Measurements from ENCODE around the gene TBCB.

TBCB gene

DNA sequence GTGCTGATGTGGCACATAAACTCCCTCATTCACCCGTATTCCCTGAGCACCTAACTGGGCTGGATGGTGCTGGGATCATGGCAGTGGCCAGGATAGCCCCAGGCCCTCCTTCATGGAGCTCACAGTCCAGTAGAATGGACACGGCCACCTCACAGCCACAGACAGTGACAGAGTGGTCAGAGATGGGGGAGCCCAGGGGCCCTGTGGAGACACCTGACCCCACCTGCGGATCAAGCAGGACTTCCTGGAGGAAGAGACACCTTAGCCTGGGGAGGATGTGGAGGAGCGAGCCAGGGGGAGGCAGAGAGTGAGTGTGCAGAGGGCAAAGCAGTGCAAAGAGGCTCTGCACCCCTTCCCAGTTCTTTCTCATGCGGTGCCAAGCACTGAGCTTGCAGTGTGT lies 25.4 kb upstream of the TBCB start:
- ATAC-seq (replicated peaks; ENCODE audit: extremely low read depth, poor library complexity, severe bottlenecking) (no peak), DNase-seq (ENCODE audit: low spot score in 2 of 2) (no peak)
- Mint-ChIP-seq H3K4me3 (no peak overlapping the region), H3K36me3 (ENCODE audit: insufficient read depth) (peaks cover 4% of the 10 kb centered on the region), H3K27me3 (no peaks in the 10 kb centered on the region), H3K9me3 (no peaks in the 10 kb centered on the region), H3K27ac (ENCODE audit: low read depth) (no peak overlapping the region), H3K4me1 (no peaks in the 10 kb centered on the region)

DNA sequence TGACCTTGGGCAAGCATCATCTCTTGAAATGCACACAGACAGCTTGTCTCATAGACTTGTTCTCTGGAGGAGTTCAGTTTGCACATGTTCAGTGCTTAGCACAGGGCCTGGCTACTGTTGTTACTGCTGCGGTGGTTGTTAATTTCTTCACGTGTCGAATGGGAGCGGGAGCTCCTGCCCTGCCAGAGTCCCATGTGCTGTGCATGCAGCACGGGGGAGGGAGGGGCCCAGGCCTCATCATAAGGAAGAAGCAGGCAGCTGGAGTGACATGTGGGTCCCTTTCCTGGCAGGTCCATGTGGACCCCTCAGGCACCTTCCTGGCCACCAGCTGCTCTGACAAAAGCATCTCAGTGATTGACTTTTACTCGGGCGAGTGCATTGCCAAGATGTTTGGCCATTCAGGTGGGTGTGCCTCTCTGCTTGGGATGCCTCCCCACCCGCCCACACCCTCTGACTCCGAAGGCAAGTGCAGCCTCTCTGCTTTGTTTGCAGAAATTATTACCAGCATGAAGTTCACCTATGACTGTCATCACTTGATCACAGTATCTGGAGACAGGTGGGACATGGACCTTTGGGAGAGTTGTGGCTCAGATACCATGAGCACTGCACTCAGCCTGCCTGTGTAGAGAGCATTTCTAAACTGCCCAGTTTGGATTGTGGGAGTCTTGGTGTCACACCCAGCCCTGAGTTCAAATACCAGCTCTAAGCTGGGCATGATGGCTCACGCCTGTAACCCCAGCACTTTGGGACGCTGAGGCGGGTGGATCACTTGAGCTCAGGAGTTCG lies 24.2 kb upstream of the TBCB start:
- Mint-ChIP-seq H3K27ac (ENCODE audit: low read depth) (no peak overlapping the region), H3K4me3 (no peak overlapping the region), H3K27me3 (no peaks in the 10 kb centered on the region), H3K9me3 (no peaks in the 10 kb centered on the region), H3K36me3 (ENCODE audit: insufficient read depth) (peaks cover 4% of the 10 kb centered on the region), H3K4me1 (no peaks in the 10 kb centered on the region)
- no peak for DNase-seq (ENCODE audit: low spot score in 2 of 2)
- no peak for ATAC-seq (replicated peaks; ENCODE audit: extremely low read depth, poor library complexity, severe bottlenecking)

DNA sequence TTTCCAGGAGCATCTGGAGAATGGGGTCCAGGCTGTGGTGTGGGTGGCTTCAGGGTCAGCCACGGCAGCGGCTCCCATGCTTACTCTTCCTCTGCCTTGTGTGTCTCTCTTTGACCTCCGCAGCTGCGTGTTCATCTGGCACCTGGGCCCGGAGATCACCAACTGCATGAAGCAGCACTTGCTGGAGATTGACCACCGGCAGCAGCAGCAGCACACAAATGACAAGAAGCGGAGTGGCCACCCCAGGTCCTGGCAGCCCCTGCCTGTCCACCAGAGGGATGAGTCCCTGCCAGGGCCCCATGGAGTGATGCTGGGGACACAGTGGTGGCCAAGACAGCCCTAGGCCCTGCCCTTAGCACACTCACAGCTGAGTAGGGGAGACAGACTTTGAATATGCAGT lies 22.7 kb upstream of the TBCB start:
- Mint-ChIP-seq H3K4me3 (no peak overlapping the region), H3K27me3 (no peaks in the 10 kb centered on the region), H3K9me3 (no peaks in the 10 kb centered on the region), H3K36me3 (ENCODE audit: insufficient read depth) (peaks cover 4% of the 10 kb centered on the region), H3K27ac (ENCODE audit: low read depth) (no peak overlapping the region), H3K4me1 (no peaks in the 10 kb centered on the region)
- DNase-seq (ENCODE audit: low spot score in 2 of 2) (no peak), ATAC-seq (replicated peaks; ENCODE audit: extremely low read depth, poor library complexity, severe bottlenecking) (no peak)

DNA sequence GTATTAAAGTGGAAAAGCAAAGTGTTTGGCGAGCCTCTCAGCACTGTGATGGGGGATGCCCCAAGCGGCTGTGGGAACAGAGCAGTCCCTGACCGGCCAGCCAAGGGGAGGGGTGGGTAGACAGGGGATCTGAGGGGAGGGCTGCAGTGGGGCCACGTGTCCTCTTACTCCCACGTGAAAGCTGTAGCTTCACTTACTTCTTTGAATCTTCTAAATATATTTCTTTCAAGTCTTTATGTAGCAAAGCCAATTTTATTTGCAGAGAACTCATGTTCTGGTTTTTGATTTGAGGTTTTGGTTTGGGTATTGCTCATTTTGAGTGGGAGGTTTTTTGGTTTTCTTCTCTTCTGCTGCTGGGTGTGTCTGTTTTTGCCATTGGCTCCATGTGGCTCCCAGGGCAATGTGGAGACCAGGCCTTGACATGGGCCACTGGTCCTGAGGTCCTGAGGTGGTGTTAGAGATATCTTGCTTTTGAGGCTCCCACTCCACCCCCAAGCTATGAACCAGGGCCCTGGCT lies 22.1 kb upstream of the TBCB start:
- Mint-ChIP-seq H3K27me3 (no peaks in the 10 kb centered on the region), H3K27ac (ENCODE audit: low read depth) (no peak overlapping the region), H3K9me3 (no peaks in the 10 kb centered on the region), H3K4me1 (no peaks in the 10 kb centered on the region), H3K4me3 (no peak overlapping the region), H3K36me3 (ENCODE audit: insufficient read depth) (peaks cover 4% of the 10 kb centered on the region)
- ATAC-seq (replicated peaks; ENCODE audit: extremely low read depth, poor library complexity, severe bottlenecking) (no peak), DNase-seq (ENCODE audit: low spot score in 2 of 2) (no peak)

DNA sequence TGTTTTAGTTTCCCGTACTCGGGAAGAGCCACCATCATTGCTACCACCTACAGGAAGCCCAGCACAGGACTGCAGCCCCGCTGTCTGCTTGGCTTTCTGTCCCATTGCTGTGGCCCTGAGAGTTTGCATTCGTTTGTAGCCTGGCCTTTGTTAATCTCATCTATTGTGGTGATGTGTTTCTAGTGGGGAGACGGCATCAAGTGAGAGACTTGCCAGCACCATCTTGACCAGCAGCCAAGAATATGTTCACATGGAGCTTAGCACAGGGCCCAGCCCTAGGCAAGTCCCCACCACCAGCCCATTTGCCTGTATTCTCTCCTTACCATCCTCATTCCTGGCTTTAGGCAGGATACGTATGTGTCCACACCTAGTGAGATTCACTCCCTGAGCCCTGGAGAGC lies 21.6 kb upstream of the TBCB start:
- no peaks in the 10 kb centered on the region for H3K4me1 Mint-ChIP-seq
- no peak for ATAC-seq (replicated peaks; ENCODE audit: extremely low read depth, poor library complexity, severe bottlenecking)
- no peak for DNase-seq (ENCODE audit: low spot score in 2 of 2)
- H3K9me3 Mint-ChIP-seq, result no peaks in the 10 kb centered on the region
- H3K27me3 Mint-ChIP-seq, result no peaks in the 10 kb centered on the region
- peaks cover 4% of the 10 kb centered on the region for H3K36me3 Mint-ChIP-seq (ENCODE audit: insufficient read depth)
- no peak overlapping the region for H3K4me3 Mint-ChIP-seq
- no peak overlapping the region for H3K27ac Mint-ChIP-seq (ENCODE audit: low read depth)

DNA sequence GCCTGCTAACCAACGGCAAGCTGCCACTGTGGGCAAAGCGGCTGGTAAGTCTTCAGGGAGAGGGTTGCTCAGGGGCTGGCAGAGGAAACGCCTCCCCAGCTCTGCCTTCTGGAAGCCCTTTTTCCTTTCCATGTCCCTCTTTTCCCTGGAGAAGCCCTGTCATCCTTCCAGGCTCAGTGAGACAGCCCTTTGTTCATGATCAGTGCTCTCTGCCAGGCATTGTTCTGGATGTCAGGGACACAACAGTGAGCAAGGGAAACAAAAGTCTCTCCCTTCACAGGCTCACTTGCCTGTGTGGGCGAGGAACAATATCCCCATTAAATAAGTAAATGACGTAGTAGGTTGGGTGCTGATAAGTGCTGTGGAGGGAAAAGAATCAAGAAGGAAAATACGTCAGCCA lies 18.2 kb upstream of the TBCB start:
- H3K27ac Mint-ChIP-seq (ENCODE audit: low read depth), result no peak overlapping the region
- no peak for DNase-seq (ENCODE audit: low spot score in 2 of 2)
- H3K27me3 Mint-ChIP-seq, result no peaks in the 10 kb centered on the region
- no peaks in the 10 kb centered on the region for H3K4me1 Mint-ChIP-seq
- no peaks in the 10 kb centered on the region for H3K9me3 Mint-ChIP-seq
- no peak for ATAC-seq (replicated peaks; ENCODE audit: extremely low read depth, poor library complexity, severe bottlenecking)
- H3K36me3 Mint-ChIP-seq (ENCODE audit: insufficient read depth), result peaks cover 4% of the 10 kb centered on the region
- H3K4me3 Mint-ChIP-seq, result no peak overlapping the region

DNA sequence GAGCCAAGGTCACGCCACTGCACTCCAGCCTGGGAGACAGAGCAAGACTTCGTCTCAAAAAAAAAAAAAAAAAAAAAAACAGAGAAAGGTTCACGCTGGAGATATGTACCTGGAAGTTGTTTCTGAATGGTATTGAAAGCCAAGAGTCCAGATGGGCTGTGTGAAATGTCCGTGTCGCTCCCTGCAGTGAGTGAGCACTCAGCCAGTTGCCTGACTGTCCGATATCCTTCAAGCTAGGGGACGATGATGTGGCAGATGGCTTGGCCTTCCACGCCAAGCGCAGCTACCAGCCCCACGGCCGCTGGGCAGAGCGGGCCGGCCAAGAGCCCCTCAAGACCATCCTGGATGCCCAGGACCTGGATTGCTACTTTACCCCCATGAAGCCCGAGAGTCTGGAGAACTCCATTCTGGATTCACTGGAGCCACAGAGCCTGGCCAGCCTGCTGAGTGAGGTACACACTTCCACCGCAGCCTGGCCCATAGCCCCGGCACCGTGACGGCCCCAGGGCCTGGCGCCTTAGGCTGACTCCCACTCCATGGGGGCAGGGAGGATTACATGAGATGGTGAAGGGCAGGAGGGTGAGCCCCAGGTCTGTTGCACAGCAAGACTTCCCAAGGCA lies 16.0 kb upstream of the TBCB start:
- ATAC-seq (replicated peaks; ENCODE audit: extremely low read depth, poor library complexity, severe bottlenecking) (no peak), DNase-seq (ENCODE audit: low spot score in 2 of 2) (no peak)
- H3K9me3 Mint-ChIP-seq, result no peaks in the 10 kb centered on the region
- H3K27ac Mint-ChIP-seq (ENCODE audit: low read depth), result no peak overlapping the region
- no peak overlapping the region for H3K4me3 Mint-ChIP-seq
- peaks cover 2% of the 10 kb centered on the region for H3K36me3 Mint-ChIP-seq (ENCODE audit: insufficient read depth)
- no peaks in the 10 kb centered on the region for H3K4me1 Mint-ChIP-seq
- H3K27me3 Mint-ChIP-seq, result no peaks in the 10 kb centered on the region

DNA sequence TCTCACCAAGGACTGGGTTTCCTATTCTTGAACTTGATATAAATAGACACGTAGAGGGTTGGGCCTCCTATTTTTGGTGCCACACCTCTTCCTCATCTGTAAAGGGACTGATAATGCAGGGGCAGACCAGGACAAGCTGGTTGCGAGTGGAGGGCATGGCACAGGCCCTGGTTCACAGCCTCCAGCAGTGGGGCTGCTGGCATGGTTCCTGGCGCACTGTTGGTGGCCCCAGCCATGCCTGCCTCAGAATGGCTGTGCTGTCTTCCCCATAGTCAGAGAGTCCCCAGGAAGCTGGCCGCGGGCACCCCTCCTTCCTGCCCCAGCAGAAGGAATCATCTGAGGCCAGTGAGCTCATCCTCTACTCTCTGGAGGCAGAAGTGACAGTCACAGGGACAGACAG lies 14.8 kb upstream of the TBCB start:
- Mint-ChIP-seq H3K36me3 (ENCODE audit: insufficient read depth) (no peaks in the 10 kb centered on the region), H3K4me1 (no peaks in the 10 kb centered on the region)
- ATAC-seq (replicated peaks; ENCODE audit: extremely low read depth, poor library complexity, severe bottlenecking), result no peak

DNA sequence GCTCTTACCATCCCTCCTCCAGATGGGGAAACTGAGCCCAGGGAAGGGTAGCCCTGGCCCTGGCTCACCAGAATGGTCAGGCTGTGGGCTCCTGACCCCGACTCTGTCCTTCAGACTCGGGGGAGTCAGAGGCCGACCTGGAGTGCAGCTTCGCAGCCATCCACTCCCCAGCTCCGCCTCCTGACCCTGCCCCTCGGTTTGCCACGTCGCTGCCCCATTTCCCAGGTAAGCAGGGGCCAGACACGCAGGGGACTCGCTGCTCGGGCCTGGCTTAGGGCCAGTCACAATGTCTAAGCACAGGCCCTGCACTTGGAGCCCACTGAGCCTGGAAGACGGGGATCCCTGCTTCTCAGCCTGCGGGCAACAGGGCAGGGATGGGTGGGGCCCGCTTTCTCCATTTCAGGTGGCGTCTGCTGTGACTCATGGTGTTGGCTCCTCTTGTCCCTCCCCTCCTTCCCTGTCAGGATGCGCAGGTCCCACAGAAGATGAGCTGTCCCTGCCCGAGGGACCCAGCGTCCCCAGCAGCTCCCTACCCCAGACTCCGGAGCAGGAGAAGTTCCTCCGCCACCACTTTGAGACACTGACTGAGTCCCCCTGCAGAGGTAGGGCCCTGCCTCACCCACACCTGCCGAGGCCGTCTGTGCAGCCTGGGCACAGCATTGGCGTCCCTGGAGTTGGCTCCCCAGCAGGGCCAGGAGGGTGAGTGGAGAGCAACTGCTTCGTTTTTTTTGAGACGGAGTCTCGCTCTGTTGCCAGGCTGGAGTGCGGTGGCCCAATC lies 13.5 kb upstream of the TBCB start:
- no peak for ATAC-seq (replicated peaks; ENCODE audit: extremely low read depth, poor library complexity, severe bottlenecking)
- no peaks in the 10 kb centered on the region for H3K9me3 Mint-ChIP-seq
- DNase-seq (ENCODE audit: low spot score in 2 of 2), result no peak
- H3K36me3 Mint-ChIP-seq (ENCODE audit: insufficient read depth), result no peaks in the 10 kb centered on the region
- H3K27ac Mint-ChIP-seq (ENCODE audit: low read depth), result no peak overlapping the region
- H3K4me3 Mint-ChIP-seq, result no peak overlapping the region
- no peaks in the 10 kb centered on the region for H3K27me3 Mint-ChIP-seq
- H3K4me1 Mint-ChIP-seq, result no peaks in the 10 kb centered on the region

More for the DNA sequence above, 14.8 kb upstream of the TBCB start:
- Mint-ChIP-seq H3K27ac (ENCODE audit: low read depth) (no peak overlapping the region), H3K4me3 (no peak overlapping the region), H3K27me3 (no peaks in the 10 kb centered on the region), H3K9me3 (no peaks in the 10 kb centered on the region)
- no peak for DNase-seq (ENCODE audit: low spot score in 2 of 2)

DNA sequence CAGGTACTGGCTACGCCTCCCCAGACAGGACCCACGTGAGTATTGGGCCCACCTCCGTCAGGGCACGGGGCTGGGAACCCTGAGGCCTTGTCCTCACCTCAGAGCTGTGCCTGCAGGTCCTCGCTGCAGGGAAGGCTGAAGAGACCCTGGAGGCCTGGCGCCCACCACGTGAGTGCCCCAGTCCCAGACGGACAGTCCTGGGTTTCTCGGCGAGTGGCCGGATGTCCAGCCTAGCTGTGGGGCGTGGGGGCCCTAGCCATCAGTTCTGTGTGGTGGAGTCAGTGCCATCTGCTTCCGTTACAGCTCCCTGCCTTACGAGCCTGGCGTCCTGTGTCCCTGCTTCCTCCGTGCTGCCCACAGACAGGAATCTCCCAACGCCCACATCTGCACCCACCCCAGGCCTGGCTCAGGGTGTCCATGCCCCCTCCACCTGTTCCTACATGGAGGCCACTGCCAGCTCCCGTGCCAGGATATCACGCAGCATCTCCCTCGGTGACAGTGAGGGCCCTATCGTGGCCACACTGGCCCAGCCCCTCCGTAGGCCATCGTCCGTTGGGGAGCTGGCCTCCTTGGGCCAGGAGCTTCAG lies 12.1 kb upstream of the TBCB start:
- H3K4me1 Mint-ChIP-seq, result no peaks in the 10 kb centered on the region
- no peak overlapping the region for H3K4me3 Mint-ChIP-seq
- no peak for DNase-seq (ENCODE audit: low spot score in 2 of 2)
- no peaks in the 10 kb centered on the region for H3K27me3 Mint-ChIP-seq
- H3K9me3 Mint-ChIP-seq, result no peaks in the 10 kb centered on the region
- no peak for ATAC-seq (replicated peaks; ENCODE audit: extremely low read depth, poor library complexity, severe bottlenecking)
- H3K36me3 Mint-ChIP-seq (ENCODE audit: insufficient read depth), result no peaks in the 10 kb centered on the region
- H3K27ac Mint-ChIP-seq (ENCODE audit: low read depth), result no peak overlapping the region

DNA sequence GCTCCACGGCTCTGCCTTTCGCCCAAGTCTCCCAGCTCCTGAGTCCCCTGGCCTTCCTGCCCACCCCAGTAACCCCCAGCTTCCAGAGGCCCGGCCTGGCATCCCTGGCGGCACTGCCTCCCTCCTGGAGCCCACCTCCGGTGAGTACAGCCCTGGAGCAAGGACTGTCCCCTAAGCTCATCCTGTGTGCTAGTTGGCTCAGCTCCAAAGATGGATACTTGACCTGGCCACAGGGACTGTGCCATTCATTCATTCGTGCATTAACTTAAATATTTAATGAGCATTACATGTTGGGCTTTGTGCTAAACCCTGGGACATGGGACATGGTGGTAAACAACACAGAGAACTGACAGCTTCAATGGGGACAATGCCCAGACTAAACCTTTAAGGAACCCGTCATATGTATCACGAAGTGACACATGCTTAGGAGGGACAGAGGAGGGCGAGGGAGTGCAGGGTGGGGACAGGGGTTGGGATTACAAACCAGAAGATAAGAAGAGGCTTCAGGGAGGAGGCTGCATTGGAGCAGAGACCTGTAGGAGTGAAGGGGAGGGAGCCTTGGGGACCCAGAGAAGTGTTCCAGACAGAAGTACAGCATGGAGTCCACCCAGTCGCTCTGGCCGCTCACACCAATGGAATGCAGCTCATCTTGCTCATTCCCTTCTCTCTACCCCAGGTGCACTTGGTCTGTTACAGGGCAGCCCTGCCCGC lies 11.3 kb upstream of the TBCB start:
- no peaks in the 10 kb centered on the region for H3K9me3 Mint-ChIP-seq
- ATAC-seq (replicated peaks; ENCODE audit: extremely low read depth, poor library complexity, severe bottlenecking) (no peak), DNase-seq (ENCODE audit: low spot score in 2 of 2) (no peak)
- no peak overlapping the region for H3K27ac Mint-ChIP-seq (ENCODE audit: low read depth)
- H3K4me1 Mint-ChIP-seq, result no peaks in the 10 kb centered on the region
- no peak overlapping the region for H3K4me3 Mint-ChIP-seq
- no peaks in the 10 kb centered on the region for H3K36me3 Mint-ChIP-seq (ENCODE audit: insufficient read depth)
- no peaks in the 10 kb centered on the region for H3K27me3 Mint-ChIP-seq

DNA sequence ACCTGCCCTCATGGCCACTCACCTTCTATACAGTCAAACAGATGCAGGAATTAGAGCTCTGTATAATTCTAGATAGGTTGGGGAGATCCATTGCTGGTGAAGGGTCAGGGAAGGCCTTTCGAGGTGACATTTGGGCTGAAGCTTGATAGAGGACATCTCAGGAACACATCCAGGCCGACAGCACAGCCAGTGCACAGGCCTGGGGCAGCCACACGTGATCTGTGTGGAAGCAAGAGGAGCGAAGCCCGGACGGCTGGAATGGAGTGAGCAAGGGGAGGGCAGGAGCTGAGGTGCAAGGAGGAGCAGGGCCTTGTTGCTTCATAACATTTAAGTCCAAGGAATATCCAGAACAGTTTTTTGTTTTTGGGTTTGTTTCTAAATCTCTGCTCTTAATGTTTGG lies 8.8 kb upstream of the TBCB start:
- H3K36me3 Mint-ChIP-seq (ENCODE audit: insufficient read depth), result peaks cover 2% of the 10 kb centered on the region
- no peaks in the 10 kb centered on the region for H3K4me1 Mint-ChIP-seq
- H3K9me3 Mint-ChIP-seq, result no peaks in the 10 kb centered on the region
- H3K27me3 Mint-ChIP-seq, result no peaks in the 10 kb centered on the region
- no peak overlapping the region for H3K4me3 Mint-ChIP-seq
- ATAC-seq (replicated peaks; ENCODE audit: extremely low read depth, poor library complexity, severe bottlenecking) (no peak), DNase-seq (ENCODE audit: low spot score in 2 of 2) (no peak)
- no peak overlapping the region for H3K27ac Mint-ChIP-seq (ENCODE audit: low read depth)
